Mucosa of descending colon (tissue), 3 donors: ENCODE results near the gene TMUB1. TPM values are rescaled to one million over a fixed set of nuclear protein-coding genes. Genes with fewer than 3 reads are reported as not detected.

Source experiments
- ATAC-seq: fragments of 200-7000 bp; cut with Tn5 transposase; one replicate; pipeline ENCODE4 v1.9.1; 2020; ENCODE audit warnings: mild to moderate bottlenecking, moderate library complexity
- DNase-seq, 3 donors: peaks; one replicate each; pipeline ENCODE4 v3.0.0-alpha.2; 2020
- H3K36me3 ChIP-seq: fragments of 200-600 bp; one replicate; pipeline ENCODE4 v1.8.0; 2021; ENCODE audit warnings: low read depth, mild to moderate bottlenecking
- H3K4me1 ChIP-seq: fragments of 200-600 bp; one replicate; pipeline ENCODE4 v1.8.0; 2021; ENCODE audit warnings: low read depth, mild to moderate bottlenecking
- H3K4me3 ChIP-seq: fragments of 200-600 bp; one replicate; pipeline ENCODE4 v1.8.0; 2021; ENCODE audit warnings: mild to moderate bottlenecking
- H3K9me3 ChIP-seq: fragments of 200-600 bp; one replicate; pipeline ENCODE4 v1.8.0; 2021; ENCODE audit warnings: mild to moderate bottlenecking
- CTCF ChIP-seq: fragments of 200-600 bp; IDR thresholded peaks from one replicate; pipeline ENCODE4 v1.8.0; 2022; ENCODE audit warnings: antibody characterized with exemption, mild to moderate bottlenecking
- intact Hi-C, 2 donors: fragments of 100-400 bp; cut with DNase I in 1 of 2; cut with micrococcal nuclease in 1 of 2; formaldehyde crosslinking; loops; one replicate each; pipeline versions ENCODE4 v1.11.0 to v1.11.1; 2022; cut with DNase I, micrococcal nuclease
- total RNA-seq, 3 donors: library from RNA; stranded (reverse); fragmentation: NEBNext Ultra II Directional in 2 of 3; extraction: Animal tissue kit (Norgen Biotek cat#: 25700) in 2 of 3; gene quantifications; one replicate each; pipeline versions ENCODE4 v1.2.1 to v1.2.4, GENCODE V29; 2021 to 2023
- donor health status: DM: no; HTN: no; CAD: no; lungs with moderate emphysema.
- donor health status: DM: no; HTN: no; CAD: no.
- donor health status: DM: no; HTN: yes; CAD: no.

Gene TMUB1
- total RNA-seq, 3 donors from 2014 or later: 54.2 to 63.7 (median 60.8) TPM

GRCh38 chr7:151082141-151083070 is 887 bp downstream of the TMUB1 start:
- peak in 2 of 3 donors; percentile 56 to 71 for DNase-seq
- ATAC-seq: no peak
- no peaks in the 10 kb centered on the region for H3K36me3 ChIP-seq
- no peak for TF ChIP-seq CTCF
- intact Hi-C loops: no loop called here
- peaks cover 32% of the 10 kb centered on the region for H3K4me1 ChIP-seq
- H3K9me3 ChIP-seq: no peaks in the 10 kb centered on the region
- peak overlapping the region; percentile 81 for H3K4me3 ChIP-seq

- intact Hi-C loops: no loop called here
- no peak for TF ChIP-seq CTCF
- Histone ChIP-seq H3K4me1 (peaks cover 32% of the 10 kb centered on the region), H3K36me3 (no peaks in the 10 kb centered on the region), H3K4me3 (peak overlapping the region; percentile 90), H3K9me3 (no peaks in the 10 kb centered on the region)
- ATAC-seq: peak; percentile 56
- peak; percentile 45 to 80 (median 76) for DNase-seq
Measured at GRCh38 chr7:151081170-151082101, 1.9 kb downstream of the TMUB1 start.

- H3K36me3 ChIP-seq: no peaks in the 10 kb centered on the region
- TF ChIP-seq CTCF: no peak
- DNase-seq (peak; percentile 92 to 95 (median 93)), ATAC-seq (peak; percentile 85)
- intact Hi-C loops: no loop called here
- no peaks in the 10 kb centered on the region for H3K9me3 ChIP-seq
- H3K4me3 ChIP-seq: peak within 1 kb of the TSS; percentile 90
- H3K4me1 ChIP-seq: peaks cover 32% of the 10 kb centered on the region
Measured at GRCh38 chr7:151080522-151081169, 2.6 kb downstream of the TMUB1 start, which contains the start of gene FASTK. TSS of gene FASTK (minus strand) at chr7:151080809. CDS start at chr7:151080766, 43 bp downstream.

GRCh38 chr7:151080067-151080521 is 3.2 kb downstream of the TMUB1 start:
- Histone ChIP-seq H3K4me3 (peak overlapping the region; percentile 90), H3K36me3 (no peaks in the 10 kb centered on the region), H3K9me3 (no peaks in the 10 kb centered on the region), H3K4me1 (peaks cover 28% of the 10 kb centered on the region)
- ATAC-seq (peak; percentile 18), DNase-seq (peak in 1 of 3 donors; percentile 47)
- no peak for TF ChIP-seq CTCF
- intact Hi-C loops: no loop called here
